GM21576 (cell line): ENCODE measurements around the gene NGDN.
"Not testable (repeated sequence)": the region's sequence is repeated elsewhere in the genome, so short reads cannot be mapped to it uniquely, and the experiment has no call there.

ENCODE experiments used
- ATAC-seq: cut with Tn5 transposase; IDR thresholded peaks from one replicate; pipeline ENCODE4 v1.9.1; 2021; ENCODE audit warnings: mild to moderate bottlenecking, moderate library complexity; ENCODE audit not compliant: unreplicated experiment

Gene NGDN

GRCh38 chr14:23469127-23469905 lies at the start of gene NGDN:
Gene NGDN (plus strand): TSS chr14:23469703. CDS start chr14:23469716, 13 bp downstream.
- ATAC-seq, result peak; percentile 95

- ATAC-seq, result no peak
Observed at GRCh38 chr14:23421594-23421993, 47.9 kb upstream of the NGDN start.

- no peak for ATAC-seq
Observed at GRCh38 chr14:23423657-23424056, 45.8 kb upstream of the NGDN start.

GRCh38 chr14:23425169-23425568 lies 44.3 kb upstream of the NGDN start:
- no peak for ATAC-seq

- ATAC-seq, result not testable (repeated sequence)
Observed at GRCh38 chr14:23425798-23426197, 43.7 kb upstream of the NGDN start.

- ATAC-seq, result no peak
Observed at GRCh38 chr14:23428686-23429495, 40.6 kb upstream of the NGDN start.

GRCh38 chr14:23430016-23430722 lies 39.3 kb upstream of the NGDN start:
- no peak for ATAC-seq

- ATAC-seq, result no peak
Observed at GRCh38 chr14:23430723-23431085, 38.8 kb upstream of the NGDN start.

- no peak for ATAC-seq
Observed at GRCh38 chr14:23431486-23431885, 38.0 kb upstream of the NGDN start.

GRCh38 chr14:23432102-23432925 lies 37.2 kb upstream of the NGDN start:
- no peak for ATAC-seq

GRCh38 chr14:23432946-23433345 lies 36.6 kb upstream of the NGDN start:
- ATAC-seq, result no peak

GRCh38 chr14:23433457-23433856 lies 36.0 kb upstream of the NGDN start:
- ATAC-seq, result no peak

GRCh38 chr14:23434488-23435222 lies 34.8 kb upstream of the NGDN start:
- no peak for ATAC-seq

- ATAC-seq, result no peak
Observed at GRCh38 chr14:23435543-23436326, 33.8 kb upstream of the NGDN start, which contains the start of gene MYH7. Gene MYH7 (minus strand): TSS chr14:23435660. CDS start chr14:23433732, 1,928 bp downstream.

- no peak for ATAC-seq
Observed at GRCh38 chr14:23436327-23437132, 33.0 kb upstream of the NGDN start.

- no peak for ATAC-seq
Observed at GRCh38 chr14:23437133-23438100, 32.1 kb upstream of the NGDN start.
